HG03103 (cell line): ENCODE measurements around the gene NR2C1.

Experiments
- ATAC-seq: cut with Tn5 transposase; IDR thresholded peaks from one replicate; pipeline ENCODE4 v1.9.1; 2021; ENCODE audit warnings: low read depth; ENCODE audit not compliant: unreplicated experiment

NR2C1 gene

DNA sequence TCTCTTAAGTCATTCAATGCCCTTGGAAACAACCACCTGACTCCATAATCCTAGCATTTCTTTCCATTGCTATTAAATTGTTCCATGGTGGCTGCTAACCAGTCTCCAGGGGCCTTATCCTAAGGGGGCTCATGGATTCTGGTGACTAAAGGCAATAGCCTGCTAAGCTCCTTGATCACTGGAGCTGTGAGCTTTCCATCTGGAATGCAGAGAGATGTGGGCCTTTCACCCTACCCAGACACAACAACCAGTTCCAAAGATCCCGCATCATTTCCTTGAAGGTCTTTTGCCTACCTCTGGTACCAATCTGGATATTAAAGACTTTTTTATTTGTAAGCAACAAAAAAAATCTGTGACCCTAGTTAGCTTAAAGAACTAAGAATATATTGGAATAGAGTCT, 102.9 kb downstream of the NR2C1 start:
- no peak for ATAC-seq
